Diencephalon (tissue), 1 donor: ENCODE results near the gene EPYC. TPM values are rescaled to one million over a fixed set of nuclear protein-coding genes. Genes with fewer than 3 reads are reported as not detected.

Experiments
- total RNA-seq: library from RNA; depleted of rRNA; stranded (reverse); fragments of >200 nt; gene quantifications from one replicate; pipeline ENCODE4 v1.2.3, GENCODE V29; 2014

The EPYC gene, protein sequence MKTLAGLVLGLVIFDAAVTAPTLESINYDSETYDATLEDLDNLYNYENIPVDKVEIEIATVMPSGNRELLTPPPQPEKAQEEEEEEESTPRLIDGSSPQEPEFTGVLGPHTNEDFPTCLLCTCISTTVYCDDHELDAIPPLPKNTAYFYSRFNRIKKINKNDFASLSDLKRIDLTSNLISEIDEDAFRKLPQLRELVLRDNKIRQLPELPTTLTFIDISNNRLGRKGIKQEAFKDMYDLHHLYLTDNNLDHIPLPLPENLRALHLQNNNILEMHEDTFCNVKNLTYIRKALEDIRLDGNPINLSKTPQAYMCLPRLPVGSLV
- total RNA-seq: not detected

DNA sequence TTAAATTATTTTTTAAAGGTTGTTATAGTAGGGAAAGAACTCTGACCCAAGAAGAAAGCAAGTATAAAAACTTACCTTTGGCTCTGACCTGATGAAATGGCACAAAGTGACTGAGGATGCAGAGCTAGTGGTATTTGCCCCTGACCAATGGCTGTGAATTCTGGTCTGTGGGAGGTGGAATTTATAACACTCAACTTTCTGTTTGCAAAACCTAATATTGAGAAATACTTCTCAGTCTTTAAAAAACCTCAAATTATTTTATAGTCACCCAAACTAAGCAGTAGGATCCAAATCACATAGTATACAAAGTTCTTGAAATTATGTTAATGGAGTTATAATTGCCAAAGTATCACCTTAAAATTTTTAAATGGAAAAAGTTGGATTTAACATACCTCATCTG is at the start of gene EPYC:
TSS of gene EPYC (minus strand) at position 101 of the 400 bp plus-strand sequence. CDS start 2,407 bp downstream, outside the sequence.

DNA sequence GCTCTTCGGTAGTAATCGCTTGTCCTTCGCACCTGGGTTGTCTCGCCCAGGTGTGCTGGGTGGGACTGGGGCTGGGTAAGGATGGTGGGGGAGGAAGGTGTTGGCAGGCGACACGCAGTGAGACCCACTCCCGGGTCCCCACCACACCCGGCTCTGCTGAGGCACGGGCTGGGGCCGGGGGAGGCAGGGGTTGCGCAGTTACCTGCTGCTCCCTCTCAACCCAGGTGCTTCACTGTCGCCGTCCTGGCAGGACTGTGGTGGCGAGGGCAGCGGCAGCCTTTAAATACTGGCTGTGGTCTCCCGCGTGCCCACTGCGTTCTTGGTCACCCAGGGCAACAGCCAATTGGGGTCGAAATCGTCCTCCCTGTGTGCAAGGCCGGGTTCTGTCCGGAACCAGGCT is 49.9 kb downstream of the EPYC start, which contains the start of gene CCER1:
TSS of gene CCER1 (minus strand) at position 256 of the 400 bp plus-strand sequence. CDS start 434 bp downstream, outside the sequence.

Other genes with a start within 250 kb of the EPYC start
- gene CCER1, start 49.8 kb downstream of the EPYC start, total RNA-seq: not detected
- 0.23 TPM for gene KERA, start 53.1 kb upstream of the EPYC start, total RNA-seq
- 11.8 TPM for gene LUM, start 106.5 kb upstream of the EPYC start, total RNA-seq
- gene DCN, start 177.8 kb upstream of the EPYC start, total RNA-seq: 39.4 TPM